Neural progenitor cell (in vitro differentiated cells): ENCODE measurements around the gene OBP2A. TPM values are rescaled to one million over a fixed set of nuclear protein-coding genes. Genes with fewer than 3 reads are reported as not detected.

Source experiments
- DNase-seq: peaks from one replicate; pipeline ENCODE4 v3.0.0-alpha.2; 2016; ENCODE audit warnings: low spot score
- H2AFZ ChIP-seq: fragments of 200-600 bp; sonication (generic); replicated peaks from 2 replicates; pipeline ENCODE4 v1.6.1; 2016; ENCODE audit warnings: antibody characterized with exemption
- H3F3A ChIP-seq: fragments of 200-600 bp; sonication (generic); 2 replicates; pipeline ENCODE4 v1.6.1; 2016; ENCODE audit warnings: antibody characterized with exemption, low read depth
- H3K27ac ChIP-seq: fragments of 200-600 bp; sonication (generic); 2 replicates; pipeline ENCODE4 v1.5.1; 2016; ENCODE audit warnings: mild to moderate bottlenecking
- H3K27me3 ChIP-seq: fragments of 200-600 bp; sonication (generic); 2 replicates; pipeline ENCODE4 v1.6.1; 2016; ENCODE audit warnings: mild to moderate bottlenecking, moderate library complexity
- H3K36me3 ChIP-seq: fragments of 200-600 bp; sonication (generic); 2 replicates; pipeline ENCODE4 v1.5.1; 2016
- H3K4me1 ChIP-seq: fragments of 200-600 bp; sonication (generic); 2 replicates; pipeline ENCODE4 v1.6.1; 2016; ENCODE audit warnings: mixed run types
- H3K4me2 ChIP-seq: fragments of 200-600 bp; sonication (generic); 2 replicates; pipeline ENCODE4 v1.6.1; 2016
- H3K4me3 ChIP-seq: fragments of 200-600 bp; sonication (generic); 2 replicates; pipeline ENCODE4 v1.5.1; 2016
- H3K79me2 ChIP-seq: fragments of 200-600 bp; sonication (generic); 2 replicates; pipeline ENCODE4 v1.6.1; 2016; ENCODE audit warnings: low read depth
- H3K9ac ChIP-seq: fragments of 200-600 bp; sonication (generic); 2 replicates; pipeline ENCODE4 v1.6.1; 2016
- H3K9me3 ChIP-seq: fragments of 200-600 bp; sonication (generic); 2 replicates; pipeline ENCODE4 v1.5.1; 2016; ENCODE audit warnings: low read depth
- H4K20me1 ChIP-seq: fragments of 200-600 bp; sonication (generic); 2 replicates; pipeline ENCODE4 v1.6.1; 2016; ENCODE audit warnings: low read depth
- H3K27ac Mint-ChIP-seq: 3 replicates; pipeline ENCODE4 v1.8.0; 2021; ENCODE audit warnings: mixed read lengths
- H3K27me3 Mint-ChIP-seq: 2 replicates; pipeline ENCODE4 v1.8.0; 2022; ENCODE audit warnings: low read depth, mild to moderate bottlenecking, inconsistent platforms, moderate library complexity, mixed read lengths; ENCODE audit not compliant: insufficient read depth
- H3K36me3 Mint-ChIP-seq: 3 replicates; pipeline ENCODE4 v1.8.0; 2021; ENCODE audit warnings: mixed read lengths
- H3K4me1 Mint-ChIP-seq: 3 replicates; pipeline ENCODE4 v1.8.0; 2021; ENCODE audit warnings: mixed read lengths
- H3K4me3 Mint-ChIP-seq: 3 replicates; pipeline ENCODE4 v1.8.0; 2021; ENCODE audit warnings: mild to moderate bottlenecking, moderate library complexity, mixed read lengths
- H3K9me3 Mint-ChIP-seq: 3 replicates; pipeline ENCODE4 v1.8.0; 2020; ENCODE audit warnings: mixed read lengths
- CTCF ChIP-seq: fragments of 200-600 bp; sonication (generic); IDR thresholded peaks from 2 replicates; pipeline ENCODE4 v1.5.1; 2017; ENCODE audit warnings: antibody characterized with exemption, mild to moderate bottlenecking
- EZH2 ChIP-seq: fragments of 200-600 bp; sonication (generic); IDR thresholded peaks from 2 replicates; pipeline ENCODE4 v1.6.1; 2017; ENCODE audit warnings: antibody characterized with exemption, mild to moderate bottlenecking, moderate library complexity
- EZH2phosphoT487 ChIP-seq: fragments of 200-600 bp; sonication (generic); IDR thresholded peaks from 2 replicates; pipeline ENCODE4 v1.6.1; 2017; ENCODE audit warnings: antibody characterized with exemption
- total RNA-seq: library from RNA; depleted of rRNA; stranded (reverse); fragments of >200 nt; gene quantifications from 2 replicates; pipeline ENCODE4 v1.2.3, GENCODE V29; 2015; ENCODE audit warnings: low replicate concordance

OBP2A gene
- total RNA-seq, 1 donor from 2014 or later, result not detected

GRCh38 chr9:135573124-135573523 lies 27.2 kb downstream of the OBP2A start:
- H3K4me3 Mint-ChIP-seq, result no peak overlapping the region
- TF ChIP-seq CTCF, result no peak
- no peak for TF ChIP-seq EZH2phosphoT487
- no peak for TF ChIP-seq EZH2

GRCh38 chr9:135574331-135574730 lies 28.4 kb downstream of the OBP2A start:
- H3K4me1 Mint-ChIP-seq, result no peaks in the 10 kb centered on the region
- no peaks in the 10 kb centered on the region for H4K20me1 ChIP-seq
- DNase-seq, result no peak
- no peak for TF ChIP-seq EZH2
- no peak for TF ChIP-seq EZH2phosphoT487
- no peak for TF ChIP-seq CTCF
- H3F3A ChIP-seq, result no peaks in the 10 kb centered on the region
- no peaks in the 10 kb centered on the region for H3K36me3 Mint-ChIP-seq
- no peak overlapping the region for H3K9ac ChIP-seq
- no peak overlapping the region for H3K4me2 ChIP-seq
- no peaks in the 10 kb centered on the region for H3K9me3 ChIP-seq
- no peaks in the 10 kb centered on the region for H3K79me2 ChIP-seq
- no peaks in the 10 kb centered on the region for H3K36me3 ChIP-seq
- no peak overlapping the region for H3K4me3 Mint-ChIP-seq
- no peak overlapping the region for H3K27ac Mint-ChIP-seq
- peaks cover 3% of the 10 kb centered on the region for H3K9me3 Mint-ChIP-seq
- H3K27me3 ChIP-seq, result no peaks in the 10 kb centered on the region
- no peak overlapping the region for H3K4me3 ChIP-seq
- H3K4me1 ChIP-seq, result no peaks in the 10 kb centered on the region
- H3K27ac ChIP-seq, result no peak overlapping the region
- H2AFZ ChIP-seq, result no peak overlapping the region
- no peaks in the 10 kb centered on the region for H3K27me3 Mint-ChIP-seq

More at GRCh38 chr9:135573124-135573523, 27.2 kb downstream of the OBP2A start:
- no peak overlapping the region for H3K4me3 ChIP-seq
- H2AFZ ChIP-seq, result no peak overlapping the region
- no peak overlapping the region for H3K9ac ChIP-seq
- H3K9me3 Mint-ChIP-seq, result peaks cover 9% of the 10 kb centered on the region
- DNase-seq, result no peak
- no peaks in the 10 kb centered on the region for H3K79me2 ChIP-seq
- H3K27ac Mint-ChIP-seq, result no peak overlapping the region
- H3K4me1 ChIP-seq, result no peaks in the 10 kb centered on the region
- H3K4me2 ChIP-seq, result no peak overlapping the region
- no peaks in the 10 kb centered on the region for H3K36me3 ChIP-seq
- H3K36me3 Mint-ChIP-seq, result no peaks in the 10 kb centered on the region
- no peak overlapping the region for H3K27ac ChIP-seq
- no peaks in the 10 kb centered on the region for H3K27me3 ChIP-seq
- H3K27me3 Mint-ChIP-seq, result peaks cover 4% of the 10 kb centered on the region
- H4K20me1 ChIP-seq, result no peaks in the 10 kb centered on the region
- no peaks in the 10 kb centered on the region for H3F3A ChIP-seq
- no peaks in the 10 kb centered on the region for H3K4me1 Mint-ChIP-seq
- H3K9me3 ChIP-seq, result no peaks in the 10 kb centered on the region

- Mint-ChIP-seq H3K27ac (no peak overlapping the region), H3K4me3 (no peak overlapping the region), H3K9me3 (no peaks in the 10 kb centered on the region), H3K27me3 (no peaks in the 10 kb centered on the region), H3K4me1 (no peaks in the 10 kb centered on the region), H3K36me3 (no peaks in the 10 kb centered on the region)
- Histone ChIP-seq H4K20me1 (no peaks in the 10 kb centered on the region), H3K27ac (no peak overlapping the region), H3K4me1 (no peaks in the 10 kb centered on the region), H3K27me3 (no peaks in the 10 kb centered on the region), H3K4me3 (no peak overlapping the region), H3F3A (no peaks in the 10 kb centered on the region), H3K9ac (no peak overlapping the region), H3K36me3 (no peaks in the 10 kb centered on the region), H3K4me2 (no peak overlapping the region), H3K79me2 (no peaks in the 10 kb centered on the region), H3K9me3 (no peaks in the 10 kb centered on the region), H2AFZ (no peak overlapping the region)
- TF ChIP-seq CTCF (no peak), EZH2phosphoT487 (no peak), EZH2 (no peak)
- DNase-seq, result no peak
These were observed 29.0 kb downstream of the OBP2A start for GRCh38 chr9:135574943-135575342.
